Stimulated activated CD8-positive, alpha-beta memory T cell treated with anti-CD3 and anti-CD28 coated beads, Interleukin-15, amount 100 ng/mL, for 24 hours (primary cell): ENCODE results near the gene CTU1.
A peak's percentile ranks its signal among the peaks of the same experiment; 100 is the strongest.
"Not testable (repeated sequence)": the region's sequence is repeated elsewhere in the genome, so short reads cannot be mapped to it uniquely, and the experiment has no call there.

ENCODE experiments used
- DNase-seq: peaks from one replicate; pipeline ENCODE4 v3.0.0-alpha.2; 2020; ENCODE audit warnings: low read depth

The CTU1 gene

DNA sequence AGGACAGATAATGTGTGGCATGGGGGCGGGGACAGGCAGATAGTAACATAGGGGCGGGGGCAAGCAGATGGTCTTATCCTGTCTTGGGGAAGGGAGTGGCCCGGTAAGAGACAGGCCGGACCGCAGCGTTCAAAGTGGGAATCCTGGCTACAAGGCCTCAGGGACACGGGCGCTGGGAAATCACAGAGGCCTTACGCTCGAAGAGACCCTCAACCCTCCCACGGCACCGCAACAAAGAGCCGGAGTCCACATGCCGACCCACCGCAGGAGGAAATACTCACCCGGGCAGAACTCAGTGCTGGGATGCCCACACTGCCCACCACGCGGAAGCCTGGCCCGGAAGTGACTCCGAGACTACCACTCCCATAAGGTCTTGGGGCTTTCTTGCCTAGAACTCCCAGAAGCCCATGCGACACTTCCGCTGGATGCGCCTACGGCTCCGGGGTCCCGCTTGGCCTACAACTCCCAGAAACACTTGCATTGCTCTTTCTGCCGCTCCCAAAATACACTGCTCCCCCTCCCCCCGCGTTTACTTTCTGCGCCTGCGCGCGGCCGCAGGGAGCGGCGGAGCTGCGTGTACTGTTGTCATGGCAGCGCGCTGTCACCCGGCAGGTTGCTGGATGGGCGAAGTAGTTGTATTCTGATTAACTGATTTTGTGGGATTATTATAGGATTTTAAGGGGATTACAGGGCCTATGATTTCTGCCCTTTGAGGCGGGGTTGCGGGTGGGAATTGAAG, at the start of gene CTU1:
Gene CTU1 (minus strand): TSS at position 344 of the 739 bp plus-strand sequence. CDS start 3,840 bp downstream, outside the sequence.
- peak; percentile 93 for DNase-seq

DNA sequence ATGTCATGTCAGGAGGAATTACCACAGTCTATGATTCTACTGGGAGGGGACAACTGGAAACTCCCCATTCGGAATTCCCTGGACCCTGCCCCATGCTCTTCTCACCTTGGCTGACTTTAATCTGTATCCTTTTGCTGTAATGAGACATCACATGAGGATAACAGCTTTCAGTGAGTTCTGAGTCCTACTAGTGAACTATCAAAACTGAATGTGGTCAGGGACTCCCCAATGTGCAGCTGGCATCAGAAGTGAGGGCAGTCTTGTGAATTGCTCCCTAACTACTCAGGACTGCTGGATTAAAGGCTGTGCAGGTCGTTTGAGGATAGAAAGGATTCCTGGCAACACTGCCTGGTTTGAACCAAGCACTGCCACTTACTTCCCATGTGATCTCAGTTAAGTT, 49.1 kb upstream of the CTU1 start:
- DNase-seq, result no peak

DNA sequence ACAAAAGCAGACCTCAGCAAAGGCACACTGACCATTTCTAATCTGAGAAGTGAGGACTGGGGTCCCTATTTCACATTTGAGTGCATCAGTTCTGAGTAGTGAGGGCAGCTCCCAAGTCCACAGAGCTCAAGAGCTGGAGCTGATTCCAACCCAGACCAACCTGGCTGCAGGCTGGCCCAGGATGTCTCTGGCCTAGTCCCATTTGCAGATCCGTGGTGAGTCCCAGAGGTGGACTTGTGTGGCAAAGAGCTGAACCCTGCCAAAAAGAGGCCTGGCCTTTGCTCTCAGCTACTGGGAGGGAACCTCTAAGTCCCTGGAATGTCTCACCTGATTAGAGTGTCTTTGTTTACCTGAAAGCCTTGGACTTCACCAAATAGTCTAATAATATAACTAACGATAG, 48.5 kb upstream of the CTU1 start:
- no peak for DNase-seq

DNA sequence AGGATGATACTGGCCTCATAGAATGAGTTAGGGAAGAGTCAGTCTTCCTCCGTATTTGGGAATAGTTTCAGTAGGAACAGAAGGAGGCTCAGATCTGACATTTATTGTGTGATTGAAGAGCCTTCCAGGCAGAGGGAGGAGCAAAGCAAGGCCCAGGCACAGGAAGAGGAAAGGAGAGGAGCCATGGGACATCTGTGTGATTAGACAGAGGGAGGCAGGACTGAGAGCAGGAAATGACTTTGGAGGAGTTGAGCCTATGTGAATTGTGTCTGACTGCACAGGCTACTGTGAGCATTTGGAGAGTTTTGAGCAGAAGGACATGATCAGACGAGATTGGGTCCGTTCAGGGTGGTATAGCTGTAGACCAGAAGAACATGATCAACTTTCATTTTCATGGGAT, 42.4 kb upstream of the CTU1 start:
- no peak for DNase-seq

DNA sequence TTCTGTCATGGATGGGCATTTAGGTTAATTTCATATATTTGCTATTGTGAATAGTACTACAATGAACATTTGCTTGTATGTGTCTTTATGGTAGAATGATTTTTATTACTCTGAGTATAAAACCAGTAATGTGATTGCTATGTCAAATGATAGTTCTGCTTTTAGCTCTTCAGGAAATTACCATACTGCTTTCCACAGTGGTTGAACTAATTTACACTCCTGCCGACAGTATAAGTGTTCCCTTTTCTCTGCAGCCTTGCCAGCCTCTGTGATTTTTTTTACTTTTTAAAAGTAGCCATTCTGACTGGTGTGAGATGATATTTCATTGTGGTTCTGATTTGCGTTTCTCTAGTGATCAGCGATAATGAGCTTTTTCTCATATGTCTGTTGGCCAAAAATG, 40.4 kb upstream of the CTU1 start:
- no peak for DNase-seq

DNA sequence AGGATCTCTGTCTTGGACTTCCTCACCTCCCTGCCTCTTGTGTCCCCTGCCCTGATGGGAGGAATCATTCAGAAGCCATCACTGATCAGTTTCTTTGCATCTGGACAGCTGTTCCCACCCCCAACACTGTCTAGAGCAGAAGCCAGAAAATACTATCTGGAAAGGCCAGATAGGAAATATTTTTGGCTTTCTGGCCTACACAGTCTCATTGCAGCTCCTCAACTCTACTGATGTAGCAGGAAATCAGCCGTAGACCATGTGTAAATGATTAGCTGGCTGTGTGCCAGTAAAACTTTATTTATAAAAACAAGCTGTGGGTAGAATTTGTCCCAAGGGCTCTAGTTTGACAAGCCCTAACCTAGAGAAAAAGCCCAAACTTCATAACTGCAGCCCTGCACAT, 39.5 kb upstream of the CTU1 start:
- DNase-seq, result no peak

DNA sequence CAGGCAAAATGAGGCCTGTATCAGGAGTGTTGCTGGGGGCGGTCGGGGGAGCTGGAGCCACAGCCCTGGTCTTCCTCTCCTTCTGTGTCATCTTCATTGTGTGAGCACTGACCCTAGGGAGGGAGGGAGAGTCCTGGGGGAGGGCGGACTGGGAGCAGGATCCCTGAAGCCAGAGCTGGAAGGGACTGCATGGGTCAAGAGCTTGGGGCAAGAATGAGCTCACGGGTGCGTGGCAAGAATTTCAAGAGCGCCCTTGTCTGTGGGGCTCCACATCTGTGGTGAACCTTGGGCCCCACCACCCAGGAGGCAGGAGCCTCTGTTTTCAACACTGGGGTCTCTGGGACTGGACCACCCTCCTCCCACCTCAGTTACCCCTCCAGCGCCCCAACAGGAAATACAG, 38.5 kb upstream of the CTU1 start:
- DNase-seq, result no peak

DNA sequence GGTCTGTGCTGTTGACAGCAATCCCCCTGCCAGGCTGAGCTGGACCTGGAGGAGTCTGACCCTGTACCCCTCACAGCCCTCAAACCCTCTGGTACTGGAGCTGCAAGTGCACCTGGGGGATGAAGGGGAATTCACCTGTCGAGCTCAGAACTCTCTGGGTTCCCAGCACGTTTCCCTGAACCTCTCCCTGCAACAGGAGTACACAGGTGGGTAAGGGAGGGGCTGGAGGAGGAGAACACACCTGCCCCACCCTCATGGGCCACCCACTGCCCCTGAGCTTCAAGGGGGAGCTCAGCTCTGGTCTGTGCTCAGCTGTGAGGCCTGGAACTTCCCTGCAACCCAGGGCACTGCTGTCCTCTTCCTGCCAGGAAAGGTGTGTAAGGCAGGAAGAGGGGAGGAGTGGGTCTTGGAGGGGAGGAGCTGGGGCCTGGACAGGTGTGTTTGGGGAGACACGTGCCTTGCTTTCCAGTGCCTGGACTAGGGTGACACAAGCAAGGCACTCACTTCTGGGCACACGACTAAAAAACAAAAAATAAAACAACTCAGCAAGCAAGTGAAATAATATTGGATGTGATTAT, 37.8 kb upstream of the CTU1 start:
- no peak for DNase-seq

DNA sequence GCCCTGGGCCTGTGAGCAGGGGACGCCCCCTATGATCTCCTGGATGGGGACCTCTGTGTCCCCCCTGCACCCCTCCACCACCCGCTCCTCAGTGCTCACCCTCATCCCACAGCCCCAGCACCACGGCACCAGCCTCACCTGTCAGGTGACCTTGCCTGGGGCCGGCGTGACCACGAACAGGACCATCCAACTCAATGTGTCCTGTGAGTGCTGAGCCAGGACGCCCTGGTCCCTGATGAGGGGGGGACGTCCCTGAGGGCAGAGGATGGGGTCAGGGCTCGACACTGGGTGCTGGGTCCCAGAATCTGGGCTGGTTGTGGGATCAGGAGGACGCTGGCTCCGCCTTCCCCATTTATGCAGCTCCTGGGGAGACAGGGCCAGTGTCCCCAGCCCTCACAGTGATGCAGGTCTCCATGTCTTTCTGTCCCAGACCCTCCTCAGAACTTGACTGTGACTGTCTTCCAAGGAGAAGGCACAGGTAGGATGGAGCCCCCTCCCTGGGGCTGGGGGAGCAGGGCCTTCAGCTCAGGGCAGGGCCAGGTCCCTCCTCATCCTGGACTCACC, 36.4 kb upstream of the CTU1 start:
- DNase-seq, result no peak

DNA sequence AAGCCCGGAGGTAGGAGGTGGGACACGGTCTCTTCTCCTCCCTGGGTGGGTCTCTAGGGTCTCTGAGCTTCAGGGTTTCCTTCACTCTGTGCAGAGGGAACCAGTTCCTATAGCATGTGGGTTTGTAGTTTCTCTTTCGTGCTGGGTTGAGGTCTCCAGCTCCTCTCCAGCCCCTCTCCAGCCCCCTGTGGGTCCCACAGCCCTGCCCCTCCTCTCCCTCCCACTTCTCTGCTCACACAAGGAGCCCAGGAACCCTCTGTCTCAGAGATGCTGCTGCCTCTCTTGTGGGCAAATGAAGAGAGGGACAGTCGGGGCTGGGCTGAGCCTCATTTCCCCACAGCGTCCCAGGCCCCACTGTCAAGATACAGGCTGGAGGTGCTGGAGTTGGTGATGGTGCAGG, 35.3 kb upstream of the CTU1 start:
- no peak for DNase-seq

DNA sequence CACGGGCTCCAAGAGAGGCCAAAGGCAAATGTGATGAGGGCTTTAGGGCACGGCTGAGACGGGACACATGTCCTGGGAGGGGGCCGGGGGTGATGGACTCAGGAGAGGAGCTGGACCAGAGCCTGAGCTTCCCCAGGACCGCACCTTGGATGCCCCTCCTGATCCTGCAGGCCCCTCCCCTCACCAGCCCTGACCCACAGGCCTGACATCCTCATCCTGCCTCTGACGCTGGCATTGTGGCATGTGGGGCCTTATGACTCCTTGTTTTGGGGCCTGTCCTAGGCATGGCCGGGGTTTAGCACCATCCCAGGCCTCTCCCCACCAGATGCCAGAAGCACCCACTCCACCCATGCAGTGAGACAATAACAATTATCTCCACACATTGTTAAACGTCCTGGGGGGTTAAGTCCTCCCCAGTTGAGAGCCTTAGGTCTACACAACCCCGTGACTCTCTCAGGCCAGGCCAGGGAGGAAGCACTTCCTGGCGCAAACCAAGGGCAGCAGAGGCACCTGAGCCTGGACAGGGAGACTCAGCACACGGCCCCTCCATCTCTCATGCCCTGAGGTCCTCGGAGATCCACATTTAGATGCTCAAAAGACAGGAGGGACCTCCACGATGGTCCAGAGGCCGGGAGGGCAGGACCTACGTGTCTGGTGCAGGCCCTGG, 34.7 kb upstream of the CTU1 start:
- not testable (repeated sequence) for DNase-seq

DNA sequence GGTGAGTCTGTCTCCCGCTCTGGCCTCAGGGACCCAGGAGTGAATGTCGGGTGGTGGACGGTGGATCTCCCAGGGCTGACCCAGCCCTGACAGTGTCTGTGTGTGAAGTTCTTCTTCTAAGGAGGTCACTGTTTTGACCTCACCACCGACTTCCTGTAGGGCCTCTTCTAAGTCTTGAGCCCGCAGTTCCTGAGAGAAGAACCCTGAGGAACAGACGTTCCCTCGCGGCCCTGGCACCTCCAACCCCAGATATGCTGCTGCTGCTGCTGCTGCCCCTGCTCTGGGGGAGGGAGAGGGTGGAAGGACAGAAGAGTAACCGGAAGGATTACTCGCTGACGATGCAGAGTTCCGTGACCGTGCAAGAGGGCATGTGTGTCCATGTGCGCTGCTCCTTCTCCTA, 33.9 kb upstream of the CTU1 start, which contains the start of gene SIGLEC7:
Gene SIGLEC7 (plus strand): TSS at position 183 of the 400 bp plus-strand sequence. CDS start 69 bp downstream, at position 252.
- no peak for DNase-seq

DNA sequence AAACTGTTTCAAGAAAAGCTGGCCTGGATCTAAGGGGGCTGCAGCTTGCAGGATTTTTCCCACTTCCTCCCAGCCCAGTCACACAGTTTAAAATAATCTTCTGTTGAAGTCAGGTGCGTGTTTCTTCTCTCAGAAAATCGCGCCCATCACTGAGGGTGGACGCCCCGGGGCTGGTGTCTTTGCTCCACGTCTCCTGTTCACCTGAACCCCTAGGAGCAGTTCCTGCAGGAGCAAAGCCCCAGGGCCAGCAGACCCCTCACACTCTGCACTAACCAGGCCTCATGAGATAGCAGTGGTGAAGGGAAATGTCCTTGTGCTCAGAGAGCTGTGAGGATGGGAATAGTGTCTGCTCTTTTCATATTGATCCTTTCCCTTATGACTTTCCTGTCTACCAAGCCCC, 33.0 kb upstream of the CTU1 start:
- no peak for DNase-seq

DNA sequence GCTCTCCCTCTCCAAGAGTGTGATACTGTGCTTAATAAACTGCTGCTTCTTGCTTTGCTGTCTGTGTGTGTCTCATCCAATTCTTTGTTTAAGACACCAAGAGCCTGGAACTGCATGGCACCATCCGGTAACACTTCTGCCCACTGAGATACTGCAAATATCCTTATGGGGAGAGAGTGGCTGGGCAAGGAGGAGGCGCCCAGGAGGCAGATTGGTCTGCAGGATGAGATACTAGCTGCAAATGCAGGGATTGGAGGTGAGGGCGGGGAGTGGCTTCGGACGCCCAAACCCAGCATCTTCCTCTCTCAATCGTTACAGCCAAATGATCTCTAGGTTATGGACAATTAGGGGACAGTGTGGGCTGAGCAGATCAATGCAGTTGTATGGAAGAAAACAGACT, 32.2 kb upstream of the CTU1 start:
- no peak for DNase-seq

DNA sequence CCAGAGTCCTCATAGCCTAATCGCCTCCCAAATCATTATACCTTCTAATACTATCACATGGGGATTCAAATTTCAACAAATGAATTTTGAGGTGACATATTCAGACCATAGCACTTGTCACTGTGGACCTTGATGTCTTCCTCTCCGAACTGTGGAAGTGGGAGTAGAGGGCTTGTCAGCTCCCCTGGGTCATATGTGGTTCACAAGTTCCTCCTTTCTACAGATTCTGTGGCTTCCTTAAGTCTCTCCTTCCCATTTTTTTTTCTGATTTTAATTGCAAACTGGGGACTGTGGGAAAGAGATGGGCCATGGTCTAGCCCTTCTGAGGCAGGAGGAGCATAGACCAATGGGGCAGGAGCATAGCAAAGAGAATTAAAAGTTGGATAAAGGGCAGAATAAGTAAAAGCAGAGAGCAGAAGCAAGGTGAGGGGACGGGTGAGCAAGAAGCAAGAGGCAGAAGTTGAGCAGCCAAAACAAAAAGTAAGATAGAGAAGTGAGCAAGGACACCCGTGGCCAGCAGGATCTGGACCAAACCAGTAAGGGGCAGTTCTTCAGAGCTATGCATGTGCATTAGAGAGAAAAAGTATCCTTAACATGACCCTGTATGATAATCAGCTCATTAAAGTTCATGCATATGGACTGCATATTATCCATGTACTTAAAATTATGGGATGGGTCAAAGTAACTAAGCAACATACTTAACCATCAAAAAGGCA, 31.2 kb upstream of the CTU1 start:
- no peak for DNase-seq

DNA sequence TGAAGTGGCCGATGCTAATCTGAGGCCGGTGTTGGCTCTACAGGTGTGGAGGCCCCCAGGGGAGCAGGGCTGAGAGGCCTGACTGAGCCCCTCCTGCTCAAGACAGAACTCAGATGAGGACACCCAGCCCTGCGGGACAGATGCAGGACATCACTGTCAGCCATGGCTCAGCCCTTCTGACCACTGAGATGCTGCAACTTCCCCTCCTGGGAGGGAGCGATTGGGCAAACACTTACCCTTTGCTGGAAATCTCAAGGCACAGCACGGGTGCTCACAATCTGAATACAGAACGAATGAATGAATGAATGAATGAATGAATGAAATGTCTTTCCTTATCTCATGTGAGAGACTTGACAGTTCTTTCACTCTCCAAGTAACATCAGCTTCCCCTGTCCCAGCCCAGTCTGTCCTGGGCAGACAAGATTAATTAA, 30.4 kb upstream of the CTU1 start:
- no peak for DNase-seq

DNA sequence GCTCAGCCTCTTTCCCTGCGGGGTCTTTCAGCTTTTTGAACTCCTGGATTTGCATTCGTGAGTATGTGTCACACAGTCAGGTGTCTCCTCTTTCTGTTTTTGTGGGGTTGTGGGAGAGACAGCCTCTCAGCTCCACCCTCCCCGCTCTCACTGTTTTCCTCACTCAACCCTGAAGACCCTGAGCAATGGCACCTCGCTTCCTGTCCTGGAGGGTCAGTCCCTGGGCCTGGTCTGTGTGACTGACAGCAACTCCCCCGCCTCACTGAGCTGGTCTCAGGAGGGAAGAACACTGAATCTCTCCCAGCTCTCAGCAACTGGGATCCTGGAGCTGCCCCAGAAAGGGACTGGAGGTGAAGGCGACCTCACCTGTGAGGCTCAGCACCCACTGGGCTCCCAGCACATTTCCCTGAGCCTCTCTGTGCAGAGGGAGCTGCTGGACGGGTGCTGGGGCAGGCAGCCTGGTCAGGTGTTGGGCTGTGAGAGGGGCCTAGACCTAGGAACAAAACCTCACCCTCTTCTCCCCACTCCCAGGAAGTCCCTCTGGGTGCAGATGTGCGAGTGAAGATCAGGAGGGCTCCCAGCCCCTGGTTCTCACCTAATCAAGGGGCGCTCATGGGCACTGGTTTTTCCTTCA, 29.7 kb upstream of the CTU1 start:
- no peak for DNase-seq

DNA sequence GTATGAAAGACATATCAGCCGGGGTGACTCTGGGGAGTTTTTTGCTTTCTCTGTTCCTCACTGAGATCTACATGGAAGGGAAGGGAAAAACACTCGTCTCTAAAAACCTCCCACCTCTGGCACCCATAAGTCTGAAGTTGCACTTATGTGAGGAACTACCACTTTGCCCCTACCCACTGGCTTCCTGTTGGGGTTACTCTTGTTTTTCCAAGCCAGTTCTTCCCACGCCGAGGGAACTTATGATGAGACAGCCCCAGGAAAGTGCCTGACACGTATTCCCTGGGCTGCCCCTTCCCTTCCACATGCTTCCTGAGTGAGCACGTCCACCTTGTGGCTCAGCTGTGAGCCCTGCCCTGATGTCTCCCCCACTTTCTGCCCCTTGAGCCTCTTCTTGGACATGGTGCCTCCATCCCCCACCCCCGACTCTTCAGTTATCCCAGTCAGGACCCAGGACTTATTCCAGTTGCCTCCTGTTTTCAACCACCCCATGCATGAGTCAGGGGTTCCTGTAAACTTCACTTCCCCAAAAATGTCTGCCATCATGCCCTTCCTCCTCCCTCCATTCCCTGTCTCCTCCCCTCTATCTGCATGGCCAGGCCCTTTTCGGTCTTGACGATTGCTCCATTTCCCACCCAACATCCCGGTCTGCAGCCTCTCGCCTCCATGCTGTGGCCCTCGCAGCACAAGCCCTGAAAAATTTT, 28.8 kb upstream of the CTU1 start:
- no peak for DNase-seq

DNA sequence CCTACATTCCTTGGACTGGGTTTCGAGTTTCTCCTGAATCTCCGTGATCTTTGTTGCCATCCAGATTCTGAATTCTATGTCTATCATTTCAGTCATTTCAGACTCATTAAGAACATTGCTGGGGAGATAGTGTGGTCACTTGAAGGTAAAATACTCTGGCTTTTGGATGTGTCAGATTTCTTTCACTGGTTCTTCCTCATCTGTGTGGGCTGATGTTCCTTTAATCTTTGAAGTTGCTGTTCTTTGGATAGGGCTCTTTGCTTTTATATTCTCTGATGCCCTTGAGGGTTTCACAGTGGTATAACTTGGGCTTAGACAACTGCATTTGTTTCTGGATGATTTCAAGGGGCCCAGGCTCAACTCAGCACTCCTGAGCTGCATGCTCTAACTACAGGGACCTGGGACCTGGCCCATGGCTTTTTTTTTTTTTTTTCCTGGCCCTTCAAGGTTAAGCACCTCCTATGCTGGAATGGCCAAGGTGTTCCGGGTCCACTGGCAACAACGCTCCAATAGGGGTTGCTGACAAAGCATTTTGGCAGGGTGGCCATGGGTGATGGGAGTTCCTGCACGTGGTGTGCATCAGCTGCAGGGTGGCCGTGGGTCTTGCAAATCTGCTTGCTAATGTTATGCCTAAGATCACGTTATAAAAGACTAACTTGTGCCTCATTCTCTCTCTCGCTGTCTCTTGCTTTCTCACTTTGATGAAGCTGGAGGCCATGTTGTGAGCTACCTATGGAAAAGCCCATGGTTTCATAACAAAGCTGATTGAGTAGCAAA, 28.0 kb upstream of the CTU1 start:
- DNase-seq, result no peak

DNA sequence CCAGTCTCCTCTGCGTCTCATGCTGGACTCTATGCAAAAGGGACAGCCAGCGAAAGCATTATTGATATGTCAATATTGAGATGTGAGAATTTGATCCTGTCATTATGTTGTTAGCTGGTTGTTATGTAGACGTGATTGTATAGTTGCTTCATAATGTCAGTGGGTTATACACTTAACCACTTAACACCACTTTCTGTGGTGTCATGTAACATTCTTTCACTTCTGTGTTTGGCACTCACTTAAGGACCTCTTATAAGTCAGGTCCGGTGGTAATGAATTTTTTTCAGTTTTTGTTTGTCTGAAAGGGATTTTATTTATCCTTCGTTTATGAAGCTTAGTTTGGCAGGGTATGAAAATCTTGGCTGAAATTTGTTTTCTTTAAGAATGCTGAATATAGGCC, 26.8 kb upstream of the CTU1 start:
- DNase-seq, result no peak
